DOHH2 (cell line): ENCODE results near the gene SSTR5.

Experiments used
- H3F3A ChIP-seq: fragments of 200-600 bp; sonication (generic), shearing (Covaris generic); 2 replicates; pipeline ENCODE4 v1.6.0; 2016; ENCODE audit warnings: antibody characterized with exemption, mild to moderate bottlenecking; ENCODE audit not compliant: control insufficient read depth, insufficient read depth
- H3K27ac ChIP-seq: fragments of 200-600 bp; sonication (generic); 2 replicates; pipeline ENCODE4 v1.5.1; 2014; ENCODE audit warnings: low read depth, mild to moderate bottlenecking, low read length, moderate library complexity
- H3K27me3 ChIP-seq: fragments of 200-600 bp; sonication (generic); 2 replicates; pipeline ENCODE4 v1.6.1; 2014; ENCODE audit warnings: mild to moderate bottlenecking, low read length, mixed read lengths; ENCODE audit not compliant: control insufficient read depth
- H3K36me3 ChIP-seq: fragments of 200-600 bp; sonication (generic); 2 replicates; pipeline ENCODE4 v1.6.1; 2014; ENCODE audit warnings: mild to moderate bottlenecking, low read length, moderate library complexity, mixed read lengths; ENCODE audit not compliant: control insufficient read depth
- H3K4me1 ChIP-seq: fragments of 200-600 bp; sonication (generic); 2 replicates; pipeline ENCODE4 v1.6.1; 2014; ENCODE audit warnings: mild to moderate bottlenecking, low read length, mixed read lengths; ENCODE audit not compliant: control insufficient read depth
- H3K4me2 ChIP-seq: fragments of 200-600 bp; sonication (generic); 2 replicates; pipeline ENCODE4 v1.6.0; 2014; ENCODE audit warnings: mild to moderate bottlenecking, low read length, moderate library complexity
- H3K4me3 ChIP-seq: fragments of 200-600 bp; sonication (generic); 2 replicates; pipeline ENCODE4 v1.5.1; 2014; ENCODE audit warnings: mild to moderate bottlenecking, low read length, mixed read lengths
- H3K79me2 ChIP-seq: fragments of 200-600 bp; sonication (generic); 2 replicates; pipeline ENCODE4 v1.6.1; 2014; ENCODE audit warnings: mild to moderate bottlenecking, low read length, mixed read lengths; ENCODE audit not compliant: control insufficient read depth
- H3K9me2 ChIP-seq: fragments of 200-600 bp; sonication (generic); replicated peaks from 2 replicates; pipeline ENCODE4 v1.6.1; 2014; ENCODE audit warnings: mild to moderate bottlenecking, low read length, mixed read lengths; ENCODE audit not compliant: control insufficient read depth
- H3K9me3 ChIP-seq: fragments of 200-600 bp; sonication (generic); 2 replicates; pipeline ENCODE4 v1.6.1; 2014; ENCODE audit warnings: antibody characterized with exemption, low read length, mixed read lengths; ENCODE audit not compliant: control insufficient read depth, insufficient read depth
- H4K20me1 ChIP-seq: fragments of 200-600 bp; sonication (generic); 2 replicates; pipeline ENCODE4 v1.6.0; 2014; ENCODE audit warnings: low read depth, mild to moderate bottlenecking, antibody characterized with exemption, low read length, moderate library complexity; ENCODE audit not compliant: control insufficient read depth, insufficient read depth
- EZH2phosphoT487 ChIP-seq: fragments of 200-600 bp; sonication (generic); IDR thresholded peaks from 2 replicates; pipeline ENCODE4 v1.6.1; 2017; ENCODE audit warnings: borderline replicate concordance, mild to moderate bottlenecking, antibody characterized with exemption, low read length, moderate library complexity, mixed read lengths
- TF ChIP-seq, protein P1 (sequence below): fragments of 200-600 bp; sonication (generic); IDR thresholded peaks from one replicate; pipeline ENCODE4 v1.5.1; 2014; ENCODE audit warnings: antibody characterized with exemption, mild to moderate bottlenecking, low read depth, low read length; ENCODE audit not compliant: poor library complexity, severe bottlenecking

SSTR5 gene

DNA sequence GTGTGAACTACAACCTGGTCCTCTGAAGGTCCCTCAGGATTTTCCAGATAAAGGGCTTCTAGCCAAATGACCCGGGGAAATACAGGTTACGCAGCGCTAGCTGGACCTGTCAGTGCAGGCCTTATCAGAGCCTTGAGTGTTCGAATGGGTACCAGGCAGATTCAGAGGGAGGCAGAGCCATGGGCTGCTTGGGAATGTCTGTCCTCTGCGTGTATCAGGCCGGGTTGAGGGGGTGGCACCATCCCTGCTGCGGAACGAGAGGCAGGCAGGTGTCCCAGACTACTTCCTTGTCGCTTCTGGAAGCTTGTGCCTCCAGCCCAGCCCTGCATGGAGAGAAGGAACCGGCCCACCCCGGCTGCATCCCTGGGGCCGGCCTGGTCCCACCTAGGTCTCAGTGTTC lies 33.6 kb upstream of the SSTR5 start:
- no peaks in the 10 kb centered on the region for H3K9me2 ChIP-seq
- H4K20me1 ChIP-seq: no peaks in the 10 kb centered on the region
- H3K27ac ChIP-seq: no peak overlapping the region
- H3K79me2 ChIP-seq: no peaks in the 10 kb centered on the region
- H3K27me3 ChIP-seq: no peaks in the 10 kb centered on the region
- H3F3A ChIP-seq: no peaks in the 10 kb centered on the region
- H3K4me2 ChIP-seq: no peak overlapping the region
- no peaks in the 10 kb centered on the region for H3K36me3 ChIP-seq
- H3K9me3 ChIP-seq: no peaks in the 10 kb centered on the region
- TF ChIP-seq, protein P1, sequence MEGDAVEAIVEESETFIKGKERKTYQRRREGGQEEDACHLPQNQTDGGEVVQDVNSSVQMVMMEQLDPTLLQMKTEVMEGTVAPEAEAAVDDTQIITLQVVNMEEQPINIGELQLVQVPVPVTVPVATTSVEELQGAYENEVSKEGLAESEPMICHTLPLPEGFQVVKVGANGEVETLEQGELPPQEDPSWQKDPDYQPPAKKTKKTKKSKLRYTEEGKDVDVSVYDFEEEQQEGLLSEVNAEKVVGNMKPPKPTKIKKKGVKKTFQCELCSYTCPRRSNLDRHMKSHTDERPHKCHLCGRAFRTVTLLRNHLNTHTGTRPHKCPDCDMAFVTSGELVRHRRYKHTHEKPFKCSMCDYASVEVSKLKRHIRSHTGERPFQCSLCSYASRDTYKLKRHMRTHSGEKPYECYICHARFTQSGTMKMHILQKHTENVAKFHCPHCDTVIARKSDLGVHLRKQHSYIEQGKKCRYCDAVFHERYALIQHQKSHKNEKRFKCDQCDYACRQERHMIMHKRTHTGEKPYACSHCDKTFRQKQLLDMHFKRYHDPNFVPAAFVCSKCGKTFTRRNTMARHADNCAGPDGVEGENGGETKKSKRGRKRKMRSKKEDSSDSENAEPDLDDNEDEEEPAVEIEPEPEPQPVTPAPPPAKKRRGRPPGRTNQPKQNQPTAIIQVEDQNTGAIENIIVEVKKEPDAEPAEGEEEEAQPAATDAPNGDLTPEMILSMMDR: no peak
- TF ChIP-seq EZH2phosphoT487: no peak
- no peak overlapping the region for H3K4me3 ChIP-seq
- no peaks in the 10 kb centered on the region for H3K4me1 ChIP-seq

DNA sequence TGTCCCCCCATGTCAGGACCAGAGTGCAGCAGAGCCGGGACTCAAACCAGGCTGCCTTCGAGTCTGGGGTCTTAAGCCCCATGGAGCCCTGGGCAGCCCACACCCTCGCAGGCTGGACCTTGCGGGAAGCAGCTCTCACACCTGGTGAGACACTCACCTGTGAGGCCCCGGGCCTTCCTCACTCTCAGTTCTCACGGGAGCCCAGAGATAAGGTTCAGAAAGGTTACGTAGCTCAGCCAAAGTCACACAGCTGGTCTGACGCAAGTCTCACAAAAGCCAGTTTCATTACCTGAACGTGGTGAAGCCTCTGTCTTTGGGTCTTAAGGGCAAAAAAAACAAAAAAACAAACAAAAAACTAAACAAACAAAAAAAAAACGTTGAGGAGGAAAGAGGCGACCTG lies 32.8 kb upstream of the SSTR5 start:
- Histone ChIP-seq H3K27ac (no peak overlapping the region), H4K20me1 (no peaks in the 10 kb centered on the region), H3F3A (no peaks in the 10 kb centered on the region), H3K9me3 (no peaks in the 10 kb centered on the region), H3K9me2 (no peaks in the 10 kb centered on the region), H3K4me2 (no peak overlapping the region), H3K4me3 (no peak overlapping the region), H3K79me2 (no peaks in the 10 kb centered on the region), H3K4me1 (no peaks in the 10 kb centered on the region), H3K27me3 (no peaks in the 10 kb centered on the region), H3K36me3 (no peaks in the 10 kb centered on the region)
- no peak for TF ChIP-seq EZH2phosphoT487
- TF ChIP-seq, protein P1: no peak

DNA sequence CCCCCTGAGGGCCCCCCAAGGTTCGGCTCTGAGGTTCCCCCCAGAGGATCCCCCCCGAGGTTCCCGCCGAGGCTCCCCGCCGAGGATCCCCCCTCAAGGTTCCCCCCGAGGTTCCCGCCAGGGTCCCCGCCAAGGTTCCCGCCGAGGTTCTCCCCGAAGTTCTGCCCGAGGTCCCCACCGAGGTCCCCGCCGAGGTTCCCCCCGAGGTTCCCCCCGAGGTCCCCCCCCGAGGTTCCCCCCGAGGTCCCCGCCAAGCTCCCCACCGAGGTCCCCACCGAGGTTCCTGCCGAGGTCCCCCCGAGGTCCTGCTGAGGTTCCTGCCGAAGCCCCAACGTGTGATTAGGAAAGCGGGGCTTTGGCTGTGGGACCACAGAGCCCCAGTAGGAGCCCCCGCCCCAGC lies 32.2 kb upstream of the SSTR5 start:
- Histone ChIP-seq H3K9me3 (no peaks in the 10 kb centered on the region), H3K9me2 (no peaks in the 10 kb centered on the region), H3K27me3 (no peaks in the 10 kb centered on the region), H3K4me2 (no peak overlapping the region), H3F3A (no peaks in the 10 kb centered on the region), H3K27ac (no peak overlapping the region), H3K36me3 (no peaks in the 10 kb centered on the region), H3K4me1 (no peaks in the 10 kb centered on the region), H4K20me1 (no peaks in the 10 kb centered on the region), H3K4me3 (no peak overlapping the region), H3K79me2 (no peaks in the 10 kb centered on the region)
- TF ChIP-seq, protein P1: no peak
- no peak for TF ChIP-seq EZH2phosphoT487
